SK-N-SH (cell line): Measurements from ENCODE around the gene ISM1. TPM values are rescaled to one million over a fixed set of nuclear protein-coding genes. Genes with fewer than 3 reads are reported as not detected.

Experiments used
- CTCF ChIA-PET: fragments of 300-600, 350-600 bp; formaldehyde crosslinking; extraction: SDS; loops from one replicate; lab custom pipeline; 2021; lab: Yijun Ruan, JAX
- POLR2A ChIA-PET: fragments of 350-600 bp; sonication (Branson Sonifier 250); formaldehyde crosslinking; extraction: SDS; loops from one replicate; lab custom pipeline; 2020; ENCODE audit warnings: antibody characterized with exemption, inconsistent platforms; lab: Yijun Ruan, JAX
- DNase-seq: peaks from one replicate; pipeline ENCODE4 v3.0.0; 2012
- H2AFZ ChIP-seq: fragments of 200-600 bp; sonication (generic); 2 replicates; pipeline ENCODE4 v1.8.1; 2016; ENCODE audit warnings: antibody characterized with exemption, mild to moderate bottlenecking, low read depth
- H3F3A ChIP-seq: fragments of 200-600 bp; sonication (generic); replicated peaks from 2 replicates; pipeline ENCODE3; 2016; ENCODE audit warnings: antibody characterized with exemption, mild to moderate bottlenecking; ENCODE audit not compliant: insufficient read depth
- H3K27ac ChIP-seq, 2 experiments: fragments of 200-500 bp in 1 of 2; fragments of 200-600 bp in 1 of 2; sonication (Bioruptor generic) in 1 of 2; sonication (generic), shearing (Covaris generic) in 1 of 2; 2 replicates each; pipeline versions ENCODE4 v1.5.1 to v1.6.1; 2014 to 2016; ENCODE audit warnings: low read depth in 2 of 2, inconsistent platforms in 1 of 2, low read length in 1 of 2, mild to moderate bottlenecking in 1 of 2, mixed read lengths in 1 of 2
- H3K27me3 ChIP-seq: fragments of 200-600 bp; sonication (generic), shearing (Covaris generic); 2 replicates; pipeline ENCODE4 v1.6.1; 2016; ENCODE audit warnings: mixed run types; ENCODE audit not compliant: insufficient read depth
- H3K36me3 ChIP-seq, 2 experiments: fragments of 200-500 bp in 1 of 2; fragments of 200-600 bp in 1 of 2; sonication (Bioruptor generic) in 1 of 2; sonication (generic) in 1 of 2; replicated peaks in 1 of 2; 2 replicates each; pipeline versions ENCODE3 to v1.5.1; 2014 to 2016; ENCODE audit warnings: low read length in 1 of 2, mild to moderate bottlenecking in 1 of 2; ENCODE audit not compliant: insufficient read depth in 2 of 2, control insufficient read depth in 1 of 2
- H3K4me1 ChIP-seq, 2 experiments: fragments of 200-500 bp in 1 of 2; fragments of 200-600 bp in 1 of 2; sonication (Bioruptor generic) in 1 of 2; sonication (generic), shearing (Covaris generic) in 1 of 2; 2 replicates each; pipeline versions ENCODE4 v1.5.1 to v1.6.1; 2014 to 2016; ENCODE audit warnings: low read depth in 1 of 2, low read length in 1 of 2, mixed run types in 1 of 2; ENCODE audit not compliant: insufficient read depth in 2 of 2, control insufficient read depth in 1 of 2
- H3K4me2 ChIP-seq: fragments of 200-600 bp; sonication (generic), shearing (Covaris generic); 2 replicates; pipeline ENCODE4 v1.6.1; 2017; ENCODE audit warnings: mixed run types
- H3K4me3 ChIP-seq, 2 experiments: fragments of 200-500 bp in 1 of 2; fragments of 200-600 bp in 1 of 2; sonication (Bioruptor generic) in 1 of 2; sonication (generic), shearing (Covaris generic) in 1 of 2; 2 replicates each; pipeline versions ENCODE4 v1.5.1 to v1.8.1; 2014 to 2016; ENCODE audit warnings: low read depth in 2 of 2, inconsistent platforms in 1 of 2, low read length in 1 of 2, mild to moderate bottlenecking in 1 of 2, mixed read lengths in 1 of 2, moderate library complexity in 1 of 2
- H3K79me2 ChIP-seq: fragments of 200-600 bp; sonication (generic); 2 replicates; pipeline ENCODE4 v1.8.1; 2017; ENCODE audit warnings: mild to moderate bottlenecking; ENCODE audit not compliant: insufficient read depth
- H3K9ac ChIP-seq: fragments of 200-600 bp; sonication (generic); 2 replicates; pipeline ENCODE4 v1.6.1; 2017; ENCODE audit warnings: mixed run types
- H3K9me2 ChIP-seq: fragments of 200-600 bp; sonication (generic); 2 replicates; pipeline ENCODE4 v1.6.1; 2017; ENCODE audit warnings: mixed run types
- H3K9me3 ChIP-seq: fragments of 200-600 bp; sonication (generic); 2 replicates; pipeline ENCODE4 v1.6.1; 2017; ENCODE audit warnings: mixed run types, mild to moderate bottlenecking, moderate library complexity
- H4K20me1 ChIP-seq: fragments of 200-600 bp; sonication (generic); 2 replicates; pipeline ENCODE4 v1.6.1; 2017; ENCODE audit warnings: mild to moderate bottlenecking, mixed run types; ENCODE audit not compliant: insufficient read depth
- CHD2 ChIP-seq: fragments of 150-350 bp; IDR thresholded peaks from 2 replicates; pipeline ENCODE4 v1.6.1; 2018; ENCODE audit warnings: low read length; ENCODE audit not compliant: partially characterized antibody
- CTCF ChIP-seq: fragments of 200-600 bp; sonication (generic); IDR thresholded peaks from 2 replicates; pipeline ENCODE4 v1.6.1; 2017; ENCODE audit warnings: antibody characterized with exemption, mild to moderate bottlenecking, moderate library complexity
- EP300 ChIP-seq, 2 experiments: IDR thresholded peaks; 2 replicates each; pipeline versions ENCODE4 v1.4.0 to v1.6.1; 2012; ENCODE audit warnings: borderline replicate concordance in 1 of 2, low read depth in 1 of 2, low read length in 1 of 2
- EZH2phosphoT487 ChIP-seq: fragments of 200-600 bp; sonication (generic); IDR thresholded peaks from 2 replicates; pipeline ENCODE4 v1.6.1; 2017; ENCODE audit warnings: low read depth, mixed run types, mild to moderate bottlenecking, antibody characterized with exemption, moderate library complexity, borderline replicate concordance
- FOXJ3 ChIP-seq: sonication (generic); formaldehyde crosslinking; IDR thresholded peaks from 2 replicates; pipeline ENCODE4 v1.5.1; 2020; ENCODE audit warnings: mild to moderate bottlenecking, missing genetic modification reagents
- FOXM1 ChIP-seq: IDR thresholded peaks from 2 replicates; pipeline ENCODE4 v1.4.0; 2012; ENCODE audit warnings: low read depth, mild to moderate bottlenecking
- GABPA ChIP-seq: IDR thresholded peaks from 2 replicates; pipeline ENCODE4 v1.4.0; 2012; ENCODE audit warnings: low read depth, mild to moderate bottlenecking
- IRF3 ChIP-seq: fragments of 150-350 bp; IDR thresholded peaks from 2 replicates; pipeline ENCODE4 v1.6.1; 2016; ENCODE audit warnings: mild to moderate bottlenecking, low read depth, low read length
- MXI1 ChIP-seq: IDR thresholded peaks from 2 replicates; pipeline ENCODE4 v1.6.1; 2012; ENCODE audit warnings: mild to moderate bottlenecking, low read depth, low read length, improper control_type of control experiment
- NRF1 ChIP-seq: IDR thresholded peaks from 2 replicates; pipeline ENCODE4 v1.6.1; 2012; ENCODE audit warnings: low read depth, mild to moderate bottlenecking, low read length
- POLR2AphosphoS5 ChIP-seq: IDR thresholded peaks from 2 replicates; pipeline ENCODE4 v1.6.1; 2012; ENCODE audit warnings: low read depth, low read length
- RAD21 ChIP-seq: IDR thresholded peaks from 2 replicates; pipeline ENCODE4 v1.6.1; 2012; ENCODE audit warnings: mild to moderate bottlenecking, low read length
- SMC3 ChIP-seq: IDR thresholded peaks from 2 replicates; pipeline ENCODE4 v1.6.1; 2012; ENCODE audit warnings: low read depth, low read length, improper control_type of control experiment
- TEAD4 ChIP-seq: IDR thresholded peaks from 2 replicates; pipeline ENCODE4 v1.4.0; 2012; ENCODE audit warnings: mild to moderate bottlenecking, borderline replicate concordance; ENCODE audit not compliant: insufficient read depth
- USF2 ChIP-seq: fragments of 150-350 bp; IDR thresholded peaks from 2 replicates; pipeline ENCODE4 v1.6.1; 2017; ENCODE audit warnings: antibody characterized with exemption, low read length, low read depth, borderline replicate concordance
- WGBS: methylation state at CpG from one replicate; pipeline ENCODE4 v1.1.6; 2017; ENCODE audit warnings: low lambda C conversion rate; 5-methylcytosine and 5-hydroxymethylcytosine counted together
- polyA plus RNA-seq, 3 experiments: library from polyadenylated mRNA; depleted of rRNA; stranded (reverse); fragments of >200 nt; gene quantifications; 2 replicates each; pipeline ENCODE4 v1.2.3, GENCODE V29; 2012
- TF ChIP-seq, protein P1 (sequence below): IDR thresholded peaks from 2 replicates; pipeline ENCODE4; 2012

Gene ISM1
- polyA plus RNA-seq, 1 of the 3 experiments (the other 2 are of a cell fraction), result not detected

GRCh38 chr20:13292201-13292885 is 71.3 kb downstream of the ISM1 start:
- no peaks in the 10 kb centered on the region; the same call in 1 of the 2 replicates for H3K27me3 ChIP-seq
- WGBS, result 44% methylated on average over 11 of the region's 11 CpGs
- H3K36me3 ChIP-seq, result no peaks in the 10 kb centered on the region
- TF ChIP-seq, protein P1, sequence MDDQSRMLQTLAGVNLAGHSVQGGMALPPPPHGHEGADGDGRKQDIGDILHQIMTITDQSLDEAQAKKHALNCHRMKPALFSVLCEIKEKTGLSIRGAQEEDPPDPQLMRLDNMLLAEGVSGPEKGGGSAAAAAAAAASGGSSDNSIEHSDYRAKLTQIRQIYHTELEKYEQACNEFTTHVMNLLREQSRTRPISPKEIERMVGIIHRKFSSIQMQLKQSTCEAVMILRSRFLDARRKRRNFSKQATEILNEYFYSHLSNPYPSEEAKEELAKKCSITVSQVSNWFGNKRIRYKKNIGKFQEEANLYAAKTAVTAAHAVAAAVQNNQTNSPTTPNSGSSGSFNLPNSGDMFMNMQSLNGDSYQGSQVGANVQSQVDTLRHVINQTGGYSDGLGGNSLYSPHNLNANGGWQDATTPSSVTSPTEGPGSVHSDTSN, result no peak
- no peak for TF ChIP-seq EP300 (IDR thresholded peaks at IDR 0.05; ENCODE audit: borderline replicate concordance in 1 of 2, low read depth in 1 of 2, low read length in 1 of 2)
- TF ChIP-seq CTCF, result no peak
- no peak for TF ChIP-seq GABPA
- TF ChIP-seq TEAD4, result no peak
- no peak for TF ChIP-seq NRF1
- TF ChIP-seq CHD2, result no peak
- TF ChIP-seq SMC3, result no peak
- TF ChIP-seq FOXJ3 (CRISPR knock-in tag), result no peak
- no peak for TF ChIP-seq IRF3
- no peak for TF ChIP-seq USF2
- TF ChIP-seq FOXM1, result no peak
- TF ChIP-seq POLR2AphosphoS5, result no peak
- TF ChIP-seq MXI1, result no peak
- TF ChIP-seq EZH2phosphoT487, result no peak
- TF ChIP-seq RAD21, result no peak
- peaks cover 0 to 5% of the 10 kb centered on the region in 2 experiments; a peak in 1 of 4 replicates for H3K4me1 ChIP-seq
- H3F3A ChIP-seq, result no peaks in the 10 kb centered on the region
- ChIA-PET CTCF (interaction anchor here (1.4 to 2.4 kb wide), 3 partner anchors 10 to 172 kb away, joined by 4 to 10 read pairs (median 7); no protein-coding TSS in a partner anchor), POLR2A (no interaction called here)
- no peak overlapping the region for H3K4me3 ChIP-seq
- H3K79me2 ChIP-seq, result no peaks in the 10 kb centered on the region
- no peak overlapping the region for H3K9ac ChIP-seq
- no peaks in the 10 kb centered on the region for H4K20me1 ChIP-seq
- no peaks in the 10 kb centered on the region for H3K9me2 ChIP-seq
- H2AFZ ChIP-seq, result no peak overlapping the region
- H3K9me3 ChIP-seq, result no peaks in the 10 kb centered on the region
- H3K27ac ChIP-seq, result no peak overlapping the region
- DNase-seq, result no peak
- no peak overlapping the region for H3K4me2 ChIP-seq
